Measurements from ENCODE around the gene MTX1. TPM values are rescaled to one million over a fixed set of nuclear protein-coding genes. Genes with fewer than 3 reads are reported as not detected.
A peak's percentile ranks its signal among the peaks of the same experiment; 100 is the strongest.

Gene MTX1
- polyA plus RNA-seq, 1 experiment, result 44.6 TPM

GRCh38 chr1:155250633-155251449 is 42.3 kb downstream of the MTX1 start:
- H3K27ac ChIP-seq (ENCODE audit: low read depth, low read length), result no peak overlapping the region
- peak; percentile 81 for DNase-seq (ENCODE audit: low read depth, low spot score)
- TF ChIP-seq, protein P1, sequence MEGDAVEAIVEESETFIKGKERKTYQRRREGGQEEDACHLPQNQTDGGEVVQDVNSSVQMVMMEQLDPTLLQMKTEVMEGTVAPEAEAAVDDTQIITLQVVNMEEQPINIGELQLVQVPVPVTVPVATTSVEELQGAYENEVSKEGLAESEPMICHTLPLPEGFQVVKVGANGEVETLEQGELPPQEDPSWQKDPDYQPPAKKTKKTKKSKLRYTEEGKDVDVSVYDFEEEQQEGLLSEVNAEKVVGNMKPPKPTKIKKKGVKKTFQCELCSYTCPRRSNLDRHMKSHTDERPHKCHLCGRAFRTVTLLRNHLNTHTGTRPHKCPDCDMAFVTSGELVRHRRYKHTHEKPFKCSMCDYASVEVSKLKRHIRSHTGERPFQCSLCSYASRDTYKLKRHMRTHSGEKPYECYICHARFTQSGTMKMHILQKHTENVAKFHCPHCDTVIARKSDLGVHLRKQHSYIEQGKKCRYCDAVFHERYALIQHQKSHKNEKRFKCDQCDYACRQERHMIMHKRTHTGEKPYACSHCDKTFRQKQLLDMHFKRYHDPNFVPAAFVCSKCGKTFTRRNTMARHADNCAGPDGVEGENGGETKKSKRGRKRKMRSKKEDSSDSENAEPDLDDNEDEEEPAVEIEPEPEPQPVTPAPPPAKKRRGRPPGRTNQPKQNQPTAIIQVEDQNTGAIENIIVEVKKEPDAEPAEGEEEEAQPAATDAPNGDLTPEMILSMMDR (IDR thresholded peaks at IDR 0.05; ENCODE audit: low read depth, low read length), result peak; percentile 99
- no peaks in the 10 kb centered on the region; the same call in 1 of the 2 replicates for H3K9me3 ChIP-seq (ENCODE audit: control insufficient read depth, insufficient read depth, low read length)
- POLR2A ChIA-PET, result interaction anchor here (1.0 to 3.0 kb wide), 5 partner anchors 11 to 57 kb away, joined by 3 to 18 read pairs (median 5); partner anchors contain the start of genes CLK2, FDPS and SCAMP3
- CTCF ChIA-PET, result interaction anchor here (0.5 to 5.7 kb wide), 59 partner anchors 9 to 1076 kb away, joined by 3 to 62 read pairs (median 6); partner anchors contain the start of genes CLK2, FDPS, HCN3 and KRTCAP2
- H3K4me3 ChIP-seq (ENCODE audit: low read depth, low read length), result 0 out of 2 replicates have a peak overlapping the region, but pooled peaks have one; percentile 10
- H3K27me3 ChIP-seq (ENCODE audit: control insufficient read depth, insufficient read depth, low read length), result no peaks in the 10 kb centered on the region

GRCh38 chr1:155251566-155251965 is 43.1 kb downstream of the MTX1 start:
- H3K27ac ChIP-seq (ENCODE audit: low read depth, low read length), result no peak overlapping the region
- no peaks in the 10 kb centered on the region for H3K27me3 ChIP-seq (ENCODE audit: control insufficient read depth, insufficient read depth, low read length)
- CTCF ChIA-PET, result interaction anchor here (0.5 to 5.7 kb wide), 42 partner anchors 9 to 1076 kb away, joined by 3 to 62 read pairs (median 8); partner anchors contain the start of genes CLK2, FDPS, HCN3 and KRTCAP2
- H3K9me3 ChIP-seq (ENCODE audit: control insufficient read depth, insufficient read depth, low read length), result no peaks in the 10 kb centered on the region; the same call in 1 of the 2 replicates
- DNase-seq (ENCODE audit: low read depth, low spot score), result no peak
- TF ChIP-seq, protein P1 (IDR thresholded peaks at IDR 0.05; ENCODE audit: low read depth, low read length), result no peak
- no peak overlapping the region for H3K4me3 ChIP-seq (ENCODE audit: low read depth, low read length)
- POLR2A ChIA-PET, result interaction anchor here (1.2 to 3.0 kb wide), 3 partner anchors 10 to 56 kb away, joined by 5 to 18 read pairs (median 5); partner anchors contain the start of genes CLK2, FDPS and SCAMP3

DNA sequence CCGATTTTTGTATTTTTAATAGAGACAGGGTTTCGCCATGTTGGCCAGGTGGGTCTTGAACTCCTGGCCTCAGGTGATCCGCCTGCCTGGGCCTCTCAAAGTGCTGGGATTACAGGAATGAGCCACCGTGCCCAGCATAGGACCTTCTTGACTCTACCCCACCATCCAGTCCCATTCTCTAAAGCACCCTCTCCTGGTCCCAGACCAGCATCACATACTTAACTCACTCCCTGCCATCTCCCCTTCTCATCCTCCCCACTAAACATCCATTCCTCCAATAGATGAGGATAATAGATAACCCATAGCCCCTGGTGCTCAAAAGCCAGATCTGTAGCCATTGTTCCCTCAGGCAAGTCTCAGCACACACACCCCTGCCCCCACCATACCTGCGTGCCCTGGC is 44.7 kb downstream of the MTX1 start:
- no peak for DNase-seq (ENCODE audit: low read depth, low spot score)
- no peaks in the 10 kb centered on the region; the same call in 1 of the 2 replicates for H3K9me3 ChIP-seq (ENCODE audit: control insufficient read depth, insufficient read depth, low read length)
- CTCF ChIA-PET, result interaction anchor here (1.2 kb wide), 2 partner anchors 24 to 80 kb away, joined by 3 read pairs; partner anchors contain the start of gene KRTCAP2
- POLR2A ChIA-PET, result interaction anchor here (0.5 kb wide), 1 partner anchor 54 kb away, joined by 4 read pairs; no protein-coding TSS in a partner anchor
- H3K27ac ChIP-seq (ENCODE audit: low read depth, low read length), result no peak overlapping the region
- TF ChIP-seq, protein P1 (IDR thresholded peaks at IDR 0.05; ENCODE audit: low read depth, low read length), result no peak
- no peaks in the 10 kb centered on the region for H3K27me3 ChIP-seq (ENCODE audit: control insufficient read depth, insufficient read depth, low read length)
- H3K4me3 ChIP-seq (ENCODE audit: low read depth, low read length), result peak overlapping the region; percentile 77

GRCh38 chr1:155253797-155254196 is 45.3 kb downstream of the MTX1 start:
- TF ChIP-seq, protein P1 (IDR thresholded peaks at IDR 0.05; ENCODE audit: low read depth, low read length), result no peak
- Histone ChIP-seq H3K4me3 (ENCODE audit: low read depth, low read length) (peak overlapping the region; percentile 77), H3K27ac (ENCODE audit: low read depth, low read length) (no peak overlapping the region), H3K9me3 (ENCODE audit: control insufficient read depth, insufficient read depth, low read length) (no peaks in the 10 kb centered on the region; the same call in 1 of the 2 replicates), H3K27me3 (ENCODE audit: control insufficient read depth, insufficient read depth, low read length) (no peaks in the 10 kb centered on the region)
- ChIA-PET CTCF (interaction anchor here (0.6 to 1.2 kb wide), 3 partner anchors 23 to 338 kb away, joined by 3 read pairs; partner anchors contain the start of gene KRTCAP2), POLR2A (interaction anchor here (0.5 kb wide), 1 partner anchor 55 kb away, joined by 4 read pairs; no protein-coding TSS in a partner anchor)
- no peak for DNase-seq (ENCODE audit: low read depth, low spot score)

Data from AG04450 (cell line).